HCT116 (cell line): ENCODE data around the gene LIN9. TPM values are rescaled to one million over a fixed set of nuclear protein-coding genes. Genes with fewer than 3 reads are reported as not detected.

Experiments
- ATAC-seq: fragments of 200-7000 bp; cut with Tn5 transposase; 2 replicates; pipeline ENCODE4 v1.9.1; 2020; ENCODE audit warnings: mild to moderate bottlenecking, moderate library complexity
- BruUV-seq: library from RNA; stranded (reverse); fragments of 400-500 nt; replicated peaks from 2 replicates; lab custom pipeline; 2021; lab: Mats Ljungman, UMichigan
- CTCF ChIA-PET: fragments of 300-600 bp; sonication (Branson Sonifier 250); formaldehyde crosslinking; loops from one replicate; lab custom pipeline; 2021; ENCODE audit warnings: antibody characterized with exemption; lab: Charles Lee
- POLR2A ChIA-PET: fragments of 300-600, 350-600 bp; sonication (Branson Sonifier 250); formaldehyde crosslinking; loops from one replicate; lab custom pipeline; 2021; ENCODE audit warnings: antibody characterized with exemption; lab: Charles Lee
- RAD21 ChIA-PET, 2 experiments: fragments of 300-600 bp; sonication (Branson Sonifier 250); formaldehyde crosslinking; loops; one replicate each; lab custom pipeline; 2023; ENCODE audit warnings: low total read pairs in 2 of 2; ENCODE audit not compliant: uncharacterized antibody in 2 of 2, unreplicated experiment in 2 of 2, low non-redundant PET in 1 of 2; lab: Charles Lee
- DNase-seq: peaks from one replicate; pipeline ENCODE4 v3.0.0-alpha.2; 2010; ENCODE audit warnings: low read depth, low spot score
- H2AFZ ChIP-seq: fragments of 200-600 bp; shearing (Covaris generic), sonication (generic); 2 replicates; pipeline ENCODE4 v1.6.1; 2017; ENCODE audit warnings: low read depth, mixed run types, mixed read lengths, antibody characterized with exemption, low read length; ENCODE audit not compliant: poor library complexity, severe bottlenecking
- H3K27ac ChIP-seq: 2 replicates; pipeline ENCODE4 v1.5.1; 2012; ENCODE audit warnings: low read depth, low read length
- H3K27me3 ChIP-seq: fragments of 200-600 bp; sonication (generic); 2 replicates; pipeline ENCODE4 v1.6.1; 2016; ENCODE audit warnings: mixed run types, low read length, mixed read lengths; ENCODE audit not compliant: insufficient read depth
- H3K36me3 ChIP-seq, 2 experiments: fragments of 200-500 bp in 1 of 2; fragments of 200-600 bp in 1 of 2; sonication (Bioruptor generic) in 1 of 2; sonication (generic) in 1 of 2; 2 replicates each; pipeline versions ENCODE4 v1.5.1 to v1.6.1; 2014 to 2016; ENCODE audit warnings: low read length in 2 of 2, inconsistent platforms in 1 of 2, mixed read lengths in 1 of 2, mixed run types in 1 of 2; ENCODE audit not compliant: insufficient read depth in 2 of 2, control insufficient read depth in 1 of 2
- H3K4me1 ChIP-seq, 2 experiments: fragments of 200-600 bp in 1 of 2; sonication (generic) in 1 of 2; 2 replicates each; pipeline versions ENCODE4 v1.5.1 to v1.6.1; 2012 to 2017; ENCODE audit warnings: low read length in 2 of 2, inconsistent platforms in 1 of 2, mild to moderate bottlenecking in 1 of 2, mixed read lengths in 1 of 2, mixed run types in 1 of 2, moderate library complexity in 1 of 2; ENCODE audit not compliant: insufficient read depth in 2 of 2, control insufficient read depth in 1 of 2
- H3K4me2 ChIP-seq: fragments of 200-600 bp; sonication (generic); 2 replicates; pipeline ENCODE4 v1.6.1; 2017; ENCODE audit warnings: mixed run types, low read length, mixed read lengths
- H3K4me3 ChIP-seq, 2 experiments: fragments of 200-600 bp in 1 of 2; sonication (generic) in 1 of 2; replicated peaks in 1 of 2; 2 replicates each; pipeline ENCODE4 v1.5.1; 2011 to 2016; ENCODE audit warnings: low read length in 2 of 2, control low read depth in 1 of 2, low read depth in 1 of 2, mild to moderate bottlenecking in 1 of 2, mixed read lengths in 1 of 2, mixed run types in 1 of 2
- H3K79me2 ChIP-seq: fragments of 200-600 bp; sonication (generic); 2 replicates; pipeline ENCODE4 v1.6.1; 2017; ENCODE audit warnings: mild to moderate bottlenecking, mixed run types, low read length, moderate library complexity, mixed read lengths; ENCODE audit not compliant: insufficient read depth
- H3K9ac ChIP-seq: fragments of 200-600 bp; sonication (generic); 2 replicates; pipeline ENCODE4 v1.6.1; 2016; ENCODE audit warnings: low read length, mixed read lengths
- H3K9me2 ChIP-seq: fragments of 200-600 bp; sonication (generic), shearing (Covaris generic); 2 replicates; pipeline ENCODE4 v1.6.1; 2017; ENCODE audit warnings: mixed run types, mild to moderate bottlenecking, moderate library complexity; ENCODE audit not compliant: insufficient read depth
- H3K9me3 ChIP-seq, 2 experiments: fragments of 200-500 bp in 1 of 2; fragments of 200-600 bp in 1 of 2; sonication (Bioruptor generic) in 1 of 2; sonication (generic) in 1 of 2; 2 replicates each; pipeline ENCODE4 v1.6.1; 2014 to 2017; ENCODE audit warnings: low read length in 2 of 2, mixed read lengths in 2 of 2, inconsistent platforms in 1 of 2, low read depth in 1 of 2, mild to moderate bottlenecking in 1 of 2, mixed run types in 1 of 2, moderate library complexity in 1 of 2; ENCODE audit not compliant: control insufficient read depth in 1 of 2, insufficient read depth in 1 of 2
- H4K20me1 ChIP-seq: fragments of 200-600 bp; sonication (generic), shearing (Covaris generic); 2 replicates; pipeline ENCODE4 v1.6.1; 2017; ENCODE audit warnings: mixed run types, mild to moderate bottlenecking, moderate library complexity; ENCODE audit not compliant: insufficient read depth
- ATF3 ChIP-seq: IDR thresholded peaks from 2 replicates; pipeline ENCODE4 v1.6.1; 2012
- CEBPB ChIP-seq: IDR thresholded peaks from 2 replicates; pipeline ENCODE4 v1.6.1; 2012; ENCODE audit warnings: low read depth
- CTCF ChIP-seq, 3 experiments: fragments of 200-600 bp in 1 of 3; sonication (generic) in 1 of 3; IDR thresholded peaks in 2 of 3; conservative IDR thresholded peaks in 1 of 3; 2 replicates each; pipeline ENCODE4 v1.5.1; 2012 to 2017; ENCODE audit warnings: low read depth in 2 of 3, low read length in 2 of 3, antibody characterized with exemption in 1 of 3, borderline replicate concordance in 1 of 3, control low read depth in 1 of 3, mild to moderate bottlenecking in 1 of 3, mixed read lengths in 1 of 3, mixed run types in 1 of 3, moderate library complexity in 1 of 3; ENCODE audit not compliant: insufficient read depth in 1 of 3
- ELF1 ChIP-seq: IDR thresholded peaks from 2 replicates; pipeline ENCODE4 v1.6.1; 2012; ENCODE audit warnings: low read depth, borderline replicate concordance
- EZH2phosphoT487 ChIP-seq: fragments of 200-600 bp; IDR thresholded peaks from 2 replicates; pipeline ENCODE4 v1.6.1; 2018; ENCODE audit warnings: antibody characterized with exemption, borderline replicate concordance
- MAX ChIP-seq: IDR thresholded peaks from 2 replicates; pipeline ENCODE4 v1.6.1; 2012
- POLR2A ChIP-seq: IDR thresholded peaks from 2 replicates; pipeline ENCODE4 v1.7.0; 2011; ENCODE audit warnings: borderline replicate concordance; ENCODE audit not compliant: insufficient read depth, insufficient read length; ENCODE audit errors: extremely low read depth
- POLR2AphosphoS5 ChIP-seq: IDR thresholded peaks from 2 replicates; pipeline ENCODE4 v1.6.1; 2011; ENCODE audit warnings: mild to moderate bottlenecking, low read depth, low read length, moderate library complexity
- SIN3A ChIP-seq: IDR thresholded peaks from 2 replicates; pipeline ENCODE4 v1.6.1; 2012; ENCODE audit warnings: low read depth
- SP1 ChIP-seq: IDR thresholded peaks from 2 replicates; pipeline ENCODE4 v1.6.1; 2012; ENCODE audit warnings: low read depth
- SRF ChIP-seq: IDR thresholded peaks from 2 replicates; pipeline ENCODE4 v1.6.1; 2012; ENCODE audit warnings: low read depth
- TCF7L2 ChIP-seq: IDR thresholded peaks from 2 replicates; pipeline ENCODE4 v1.7.0; 2011; ENCODE audit warnings: borderline replicate concordance, inconsistent platforms; ENCODE audit not compliant: insufficient read depth, insufficient read length; ENCODE audit errors: extremely low read depth
- ZFX ChIP-seq: fragments of 450-650 bp; IDR thresholded peaks from 2 replicates; pipeline ENCODE4 v1.6.1; 2017
- ZNF274 ChIP-seq: fragments of 200-500 bp; sonication (Bioruptor generic); IDR thresholded peaks from 2 replicates; pipeline ENCODE4 v1.6.1; 2014; ENCODE audit warnings: mild to moderate bottlenecking, low read depth, low read length, inconsistent platforms
- intact Hi-C: fragments of 100-400 bp; cut with micrococcal nuclease; formaldehyde crosslinking; loops from 2 replicates; pipeline ENCODE4 v1.10.0; 2022
- total RNA-seq: library from RNA; stranded (reverse); gene quantifications from one replicate; pipeline ENCODE4 v1.2.1, GENCODE V29; 2021; ENCODE audit not compliant: unreplicated experiment

Gene LIN9
- total RNA-seq, 1 experiment from 2014 or later: 9.3 TPM

- H3K4me1 ChIP-seq: peaks cover 0 to 5% of the 10 kb centered on the region in 2 experiments; a peak in 2 of 4 replicates
- H3K9ac ChIP-seq: no peak overlapping the region
- no peak overlapping the region for H2AFZ ChIP-seq
- no peaks in the 10 kb centered on the region for H4K20me1 ChIP-seq
- peaks cover 4 to 11% of the 10 kb centered on the region in 2 experiments; a peak in 1 of 4 replicates for H3K36me3 ChIP-seq
- H3K27ac ChIP-seq: no peak overlapping the region
- POLR2A ChIA-PET: no interaction called here
- H3K4me2 ChIP-seq: no peak overlapping the region
- CTCF ChIA-PET: no interaction called here
- H3K27me3 ChIP-seq: no peaks in the 10 kb centered on the region
- H3K9me2 ChIP-seq: no peaks in the 10 kb centered on the region
- ATAC-seq: no peak
- intact Hi-C loops: no loop called here
- H3K79me2 ChIP-seq: no peaks in the 10 kb centered on the region
- H3K9me3 ChIP-seq: no peaks in the 10 kb centered on the region
- H3K4me3 ChIP-seq: no peak overlapping the region
- RAD21 ChIA-PET: no interaction called here
- no peak for DNase-seq
- no TSS peak for BruUV-seq
- TF ChIP-seq TCF7L2 (no peak), ZFX (no peak), ZNF274 (no peak)
Observed at GRCh38 chr1:226281058-226281457, 27.9 kb downstream of the LIN9 start.

- POLR2A ChIA-PET: no interaction called here
- Histone ChIP-seq H3K4me2 (no peak overlapping the region), H3K4me3 (no peak overlapping the region), H3K27me3 (no peaks in the 10 kb centered on the region), H3K36me3 (peaks cover 4 to 11% of the 10 kb centered on the region in 2 experiments; a peak in 1 of 4 replicates), H3K9ac (no peak overlapping the region), H3K79me2 (no peaks in the 10 kb centered on the region), H3K27ac (no peak overlapping the region), H3K4me1 (peaks cover 0 to 5% of the 10 kb centered on the region in 2 experiments; a peak in 2 of 4 replicates), H2AFZ (no peak overlapping the region), H3K9me2 (no peaks in the 10 kb centered on the region), H4K20me1 (no peaks in the 10 kb centered on the region), H3K9me3 (no peaks in the 10 kb centered on the region)
- BruUV-seq: no TSS peak
- TF ChIP-seq SP1: no peak
- no peak for TF ChIP-seq ELF1
- no peak for TF ChIP-seq POLR2A
- TF ChIP-seq CTCF (IDR thresholded peaks at IDR 0.05 in 2 of 3, conservative IDR thresholded peaks at IDR 0.05 in 1 of 3; ENCODE audit: borderline replicate concordance in 1 of 3, insufficient read depth in 1 of 3, low read depth in 2 of 3, low read length in 2 of 3): no peak
- TF ChIP-seq POLR2AphosphoS5: no peak
- no peak for TF ChIP-seq SIN3A
- TF ChIP-seq ZNF274: no peak
- no peak for TF ChIP-seq MAX
- no peak for TF ChIP-seq EZH2phosphoT487
- no peak for TF ChIP-seq ATF3
- TF ChIP-seq CEBPB: no peak
- TF ChIP-seq SRF: no peak
- RAD21 ChIA-PET: no interaction called here
- intact Hi-C loops: no loop called here
- DNase-seq (no peak), ATAC-seq (no peak)
- CTCF ChIA-PET: no interaction called here
Observed at GRCh38 chr1:226279498-226279897, 29.5 kb downstream of the LIN9 start.
